GM12872 (cell line): ENCODE data around the gene NR3C2.

Source experiments
- CTCF ChIP-seq: IDR thresholded peaks from 3 replicates; pipeline ENCODE4 v1.5.1; 2011; ENCODE audit warnings: low read depth, mild to moderate bottlenecking, low read length, moderate library complexity; ENCODE audit not compliant: insufficient read depth

NR3C2 gene

GRCh38 chr4:148311526-148311925 lies 130.7 kb downstream of the NR3C2 start:
- TF ChIP-seq CTCF, result no peak

GRCh38 chr4:148310756-148311155 lies 131.5 kb downstream of the NR3C2 start:
- TF ChIP-seq CTCF, result no peak

GRCh38 chr4:148305751-148306150 lies 136.5 kb downstream of the NR3C2 start:
- no peak for TF ChIP-seq CTCF

- no peak for TF ChIP-seq CTCF
Observed at GRCh38 chr4:148302416-148302815, 139.8 kb downstream of the NR3C2 start.

DNA sequence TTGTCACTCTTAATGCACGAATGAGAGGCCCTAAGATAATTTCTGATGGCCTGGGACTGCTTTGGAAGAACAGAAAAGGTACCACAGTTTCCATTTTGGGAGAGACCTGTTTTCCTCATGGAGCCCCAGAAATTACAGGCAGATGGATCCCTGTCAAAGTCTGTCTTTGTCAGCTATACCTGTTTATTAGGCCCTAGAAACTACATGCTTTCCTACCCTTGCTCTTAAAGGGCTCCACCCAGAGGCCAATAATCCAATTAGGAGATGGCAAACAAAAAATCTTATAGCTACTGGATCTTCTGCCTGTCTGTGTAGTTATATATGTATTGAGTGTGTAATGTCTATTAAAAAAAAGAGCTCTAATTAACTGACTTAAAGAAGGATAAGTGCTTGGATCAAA lies 141.3 kb downstream of the NR3C2 start:
- no peak for TF ChIP-seq CTCF

DNA sequence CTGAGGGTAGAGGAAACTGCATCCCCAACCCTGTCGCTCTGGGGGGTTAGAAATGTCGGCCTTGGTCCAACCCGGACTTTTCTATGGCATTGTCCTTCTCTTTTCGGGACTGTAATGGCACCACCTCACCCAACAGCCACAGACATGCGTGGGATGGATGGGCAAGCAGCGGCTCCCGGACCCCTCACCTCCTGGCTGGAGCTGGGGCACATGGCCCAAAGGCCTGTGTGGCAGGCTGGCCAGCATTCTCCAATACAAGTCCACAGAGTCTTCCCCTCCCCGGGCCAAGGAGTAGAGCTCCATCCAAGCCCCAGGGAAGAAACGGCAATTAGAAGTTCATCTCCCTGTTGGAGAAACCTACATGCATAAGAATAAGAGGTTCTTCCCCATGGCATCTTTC lies 142.9 kb downstream of the NR3C2 start:
- no peak for TF ChIP-seq CTCF

DNA sequence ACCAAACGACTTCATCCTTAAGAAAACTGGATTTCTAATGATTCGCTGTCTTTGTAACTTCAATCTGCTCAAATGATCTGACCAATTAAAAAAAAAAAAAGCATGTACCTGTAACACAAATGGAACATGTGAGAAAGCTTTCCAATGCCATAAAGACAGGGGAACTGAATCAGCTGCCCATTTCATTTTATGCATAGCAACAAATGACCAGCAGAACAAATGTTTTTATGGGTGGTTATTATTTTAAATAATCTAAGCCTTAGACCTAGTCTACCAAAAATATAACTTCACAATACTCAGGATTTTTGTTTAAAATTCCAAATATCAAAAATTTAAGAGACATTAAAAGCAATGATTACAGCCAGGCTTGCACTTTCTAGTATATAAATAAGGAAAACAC lies 145.7 kb downstream of the NR3C2 start:
- no peak for TF ChIP-seq CTCF

GRCh38 chr4:148295642-148296041 lies 146.6 kb downstream of the NR3C2 start:
- TF ChIP-seq CTCF, result no peak
